ENCODE measurements around the gene C1QTNF9B. TPM values are rescaled to one million over a fixed set of nuclear protein-coding genes. Genes with fewer than 3 reads are reported as not detected.

Gene C1QTNF9B
- total and polyA plus RNA-seq, 2 of the 8 experiments (the other 6 are each of a cell fraction or from before 2014, with no cell fraction given) = 0.11 TPM; not detected in 1

GRCh38 chr13:23909606-23910005 lies 12.3 kb upstream of the C1QTNF9B start:
- no peak overlapping the region for H2BK15ac ChIP-seq (ENCODE audit: low read length)
- H3K14ac ChIP-seq (ENCODE audit: insufficient read length) = no peak overlapping the region
- no peak overlapping the region for H2AFZ ChIP-seq (ENCODE audit: low read length)
- H4K91ac ChIP-seq (replicated peaks; ENCODE audit: insufficient read length, low read length) = no peak overlapping the region
- no peak for TF ChIP-seq BRCA1 (IDR thresholded peaks at IDR 0.05; ENCODE audit: low read depth, low read length)
- TF ChIP-seq RXRA (IDR thresholded peaks at IDR 0.05; ENCODE audit: insufficient read depth, low read depth, low read length) = no peak
- TF ChIP-seq RBBP5 (IDR thresholded peaks at IDR 0.05; ENCODE audit: borderline replicate concordance, low read depth, low read length) = no peak
- no peak for TF ChIP-seq KDM1A (IDR thresholded peaks at IDR 0.05; ENCODE audit: borderline replicate concordance, low read length)
- H3K18ac ChIP-seq (ENCODE audit: extremely low read depth, low read length) = no peak overlapping the region
- no peak overlapping the region for H4K8ac ChIP-seq (ENCODE audit: extremely low read depth, insufficient read depth, low read length)
- FAIRE-seq (no peak), DNase-seq (ENCODE audit: low read depth in 1 of 2, low spot score in 2 of 2) (no peak)
- no peak overlapping the region for H2AK5ac ChIP-seq (ENCODE audit: low read depth, low read length)
- no peak overlapping the region for H3K9ac ChIP-seq (replicated peaks in 1 of 4; ENCODE audit: extremely low read depth in 1 of 4, low read depth in 3 of 4, low read length in 3 of 4)
- H3K9me3 ChIP-seq (ENCODE audit: insufficient read depth in 2 of 2, low read depth in 1 of 2, low read length in 1 of 2) = no peaks in the 10 kb centered on the region
- H2BK12ac ChIP-seq (ENCODE audit: low read depth, low read length) = no peak overlapping the region
- H4K5ac ChIP-seq (ENCODE audit: insufficient read length, low read depth, low read length) = no peak overlapping the region
- no peak overlapping the region for H2BK20ac ChIP-seq (ENCODE audit: low read length)
- no peaks in the 10 kb centered on the region for H3K36me3 ChIP-seq (ENCODE audit: control insufficient read depth in 2 of 4, insufficient read depth in 4 of 4, low read length in 3 of 4)
- H3K4ac ChIP-seq (replicated peaks; ENCODE audit: insufficient read length, low read depth, low read length) = no peak overlapping the region
- H4K20me1 ChIP-seq (replicated peaks in 1 of 2; ENCODE audit: control insufficient read depth in 1 of 2, insufficient read depth in 2 of 2, low read length in 2 of 2) = no peaks in the 10 kb centered on the region
- no peaks in the 10 kb centered on the region for H3K79me1 ChIP-seq (ENCODE audit: low read depth, low read length)
- no peak overlapping the region for H2BK120ac ChIP-seq (replicated peaks; ENCODE audit: low read depth, low read length)
- H3K4me2 ChIP-seq (ENCODE audit: insufficient read depth in 1 of 2, low read depth in 2 of 2, low read length in 2 of 2) = no peak overlapping the region
- no peak overlapping the region for H3K27ac ChIP-seq (ENCODE audit: low read depth, low read length)
- H3K23ac ChIP-seq (ENCODE audit: insufficient read length) = no peak overlapping the region
- no peak overlapping the region for H3K56ac ChIP-seq (replicated peaks; ENCODE audit: insufficient read length, low read depth, low read length)
- CTCF ChIA-PET (ENCODE audit: partially characterized antibody) = no interaction called here
- POLR2A ChIA-PET (ENCODE audit: partially characterized antibody) = no interaction called here
- H3K27me3 ChIP-seq (replicated peaks in 1 of 4; ENCODE audit: control insufficient read depth in 3 of 4, extremely low read depth in 1 of 4, insufficient read depth in 3 of 4, low read length in 3 of 4) = no peaks in the 10 kb centered on the region
- H3K4me3 ChIP-seq (ENCODE audit: extremely low read depth in 1 of 4, insufficient read depth in 2 of 4, low read depth in 3 of 4, low read length in 4 of 4) = no peak overlapping the region
- H2BK5ac ChIP-seq (ENCODE audit: low read depth, low read length) = no peak overlapping the region
- H3K23me2 ChIP-seq (ENCODE audit: low read depth, low read length) = no peaks in the 10 kb centered on the region
- H3K79me2 ChIP-seq (ENCODE audit: control insufficient read depth in 1 of 2, insufficient read depth in 2 of 2, low read length in 2 of 2) = no peaks in the 10 kb centered on the region
- peaks cover 0 to 3% (median 0%) of the 10 kb centered on the region in 4 experiments; a peak in 3 of 7 replicates for H3K4me1 ChIP-seq (replicated peaks in 1 of 4; ENCODE audit: control insufficient read depth in 3 of 4, insufficient read depth in 4 of 4, low read length in 3 of 4)
